Body of pancreas (tissue), 4 donors: ENCODE measurements around the gene TNRC6A. TPM values are rescaled to one million over a fixed set of nuclear protein-coding genes. Genes with fewer than 3 reads are reported as not detected.

ENCODE experiments used
- ATAC-seq: fragments of 150-250 bp; one replicate; pipeline ENCODE4 v1.9.1; 2016
- DNase-seq, 4 donors: peaks; one replicate each; pipeline ENCODE4 v3.0.0-alpha.2; 2019
- H3K27ac ChIP-seq, 4 donors: fragments of 200-600 bp; sonication (generic); 1 replicate in 3 of 4; 2 replicates in 1 of 4; pipeline versions ENCODE4 v1.5.1 to v1.6.1; 2016 to 2019; ENCODE audit warnings: mild to moderate bottlenecking in 1 of 4, mixed read lengths in 1 of 4, moderate library complexity in 1 of 4
- H3K27me3 ChIP-seq, 2 donors: fragments of 200-600 bp; sonication (generic); one replicate each; pipeline ENCODE4 v1.6.0; 2016; ENCODE audit warnings: mild to moderate bottlenecking in 1 of 2
- H3K36me3 ChIP-seq, 2 donors: fragments of 200-600 bp; sonication (generic); replicated peaks in 1 of 2; 2 replicates each; pipeline ENCODE4 v1.5.1; 2016; ENCODE audit warnings: low read depth in 2 of 2; ENCODE audit not compliant: insufficient read depth in 1 of 2
- H3K4me1 ChIP-seq: fragments of 200-600 bp; sonication (generic); one replicate; pipeline ENCODE4 v1.6.0; 2016
- H3K4me3 ChIP-seq, 2 donors: fragments of 200-600 bp; sonication (generic); 1 replicate in 1 of 2; 2 replicates in 1 of 2; pipeline ENCODE4 v1.5.1; 2016 to 2019
- H3K9me3 ChIP-seq, 3 donors: fragments of 200-600 bp; sonication (generic); 1 replicate in 2 of 3; 2 replicates in 1 of 3; pipeline ENCODE4 v1.5.1; 2016
- CTCF ChIP-seq, 7 experiments: fragments of 450-650 bp in 4 of 7; fragments of 200-600 bp in 3 of 7; sonication (generic) in 3 of 7; IDR thresholded peaks; one replicate each; pipeline ENCODE4 v1.5.1; 2016 to 2019; ENCODE audit warnings: antibody characterized with exemption in 7 of 7
- POLR2A ChIP-seq, 3 donors: fragments of 450-650 bp; IDR thresholded peaks; one replicate each; pipeline ENCODE4 v1.6.1; 2016; ENCODE audit warnings: antibody characterized with exemption in 3 of 3, mild to moderate bottlenecking in 2 of 3
- WGBS, 2 donors: methylation state at CpG; one replicate each; pipeline ENCODE4 v1.1.5; 2017; 5-methylcytosine and 5-hydroxymethylcytosine counted together
- intact Hi-C: fragments of 100-400 bp; cut with DNase I; formaldehyde crosslinking; loops from one replicate; pipeline ENCODE4 v1.15.1; 2023
- total RNA-seq, 2 donors: library from RNA; depleted of rRNA; stranded (reverse); fragments of >200 nt; gene quantifications; one replicate each; pipeline ENCODE4 v1.1.0, GENCODE V29; 2016

TNRC6A gene
- total RNA-seq, 2 donors from 2014 or later: 46.1 to 82.2 TPM

GRCh38 chr16:24820522-24820921, 91.1 kb downstream of the TNRC6A start:
- H3K36me3 ChIP-seq: peaks cover 23 to 52% of the 10 kb centered on the region in 2 donors

GRCh38 chr16:24821129-24821528, 91.7 kb downstream of the TNRC6A start:
- DNase-seq (no peak), ATAC-seq (no peak)
- H3K36me3 ChIP-seq: peaks cover 19 to 48% of the 10 kb centered on the region in 2 donors
- TF ChIP-seq POLR2A (IDR thresholded peaks at IDR 0.05): no peak
- no peak for TF ChIP-seq CTCF (IDR thresholded peaks at IDR 0.05)
- 90 to 94% methylated on average over 9 of the region's 9 CpGs for WGBS, 2 donors
- H3K27ac ChIP-seq: no peak overlapping the region
- no peaks in the 10 kb centered on the region for H3K9me3 ChIP-seq
- no peaks in the 10 kb centered on the region for H3K4me1 ChIP-seq
- no peaks in the 10 kb centered on the region for H3K27me3 ChIP-seq
- intact Hi-C loops: no loop called here
- H3K4me3 ChIP-seq: no peak overlapping the region

More at GRCh38 chr16:24820522-24820921, 91.1 kb downstream of the TNRC6A start:
- H3K4me1 ChIP-seq: no peaks in the 10 kb centered on the region
- TF ChIP-seq POLR2A (IDR thresholded peaks at IDR 0.05) (no peak), CTCF (IDR thresholded peaks at IDR 0.05) (no peak)
- no peak overlapping the region for H3K4me3 ChIP-seq
- H3K9me3 ChIP-seq: no peaks in the 10 kb centered on the region
- ATAC-seq (no peak), DNase-seq (no peak)
- intact Hi-C loops: no loop called here
- H3K27ac ChIP-seq: no peak overlapping the region
- no peaks in the 10 kb centered on the region for H3K27me3 ChIP-seq
- 72 to 92% methylated on average over 1 of the region's 1 CpG for WGBS, 2 donors

- Histone ChIP-seq H3K4me1 (no peaks in the 10 kb centered on the region), H3K27me3 (no peaks in the 10 kb centered on the region), H3K4me3 (no peak overlapping the region), H3K9me3 (no peaks in the 10 kb centered on the region), H3K36me3 (peaks cover 18 to 37% of the 10 kb centered on the region in 2 donors), H3K27ac (no peak overlapping the region)
- intact Hi-C loops: no loop called here
- no peak for DNase-seq
- no peak for TF ChIP-seq POLR2A (IDR thresholded peaks at IDR 0.05)
- no peak for TF ChIP-seq CTCF (IDR thresholded peaks at IDR 0.05)
- 79 to 96% methylated on average over 5 to 10 of the region's 10 CpGs for WGBS, 2 donors
- ATAC-seq: no peak
These were observed 93.1 kb downstream of the TNRC6A start for GRCh38 chr16:24822542-24822941.

GRCh38 chr16:24822974-24823373, 93.5 kb downstream of the TNRC6A start:
- Histone ChIP-seq H3K27me3 (no peaks in the 10 kb centered on the region), H3K36me3 (peaks cover 18 to 33% of the 10 kb centered on the region in 2 donors), H3K9me3 (no peaks in the 10 kb centered on the region), H3K4me1 (no peaks in the 10 kb centered on the region), H3K27ac (no peak overlapping the region), H3K4me3 (no peak overlapping the region)
- intact Hi-C loops: no loop called here
- 83 to 92% methylated on average over 2 to 8 of the region's 8 CpGs for WGBS, 2 donors
- DNase-seq: no peak
- ATAC-seq: no peak
- TF ChIP-seq CTCF (IDR thresholded peaks at IDR 0.05): no peak
- no peak for TF ChIP-seq POLR2A (IDR thresholded peaks at IDR 0.05)

- H3K36me3 ChIP-seq: peaks cover 12 to 22% of the 10 kb centered on the region in 2 donors
- intact Hi-C loops: no loop called here
- no peaks in the 10 kb centered on the region for H3K9me3 ChIP-seq
- no peaks in the 10 kb centered on the region for H3K4me1 ChIP-seq
- no peak for ATAC-seq
- DNase-seq: no peak
- no peaks in the 10 kb centered on the region for H3K27me3 ChIP-seq
- WGBS, 2 donors: 93 to 96% methylated on average over 10 of the region's 10 CpGs
- no peak overlapping the region for H3K27ac ChIP-seq
- H3K4me3 ChIP-seq: no peak overlapping the region
- no peak for TF ChIP-seq CTCF (IDR thresholded peaks at IDR 0.05)
- no peak for TF ChIP-seq POLR2A (IDR thresholded peaks at IDR 0.05)
These were observed 96.2 kb downstream of the TNRC6A start for GRCh38 chr16:24825696-24826095.
